Midbrain (tissue), 1 donor: Measurements from ENCODE around the gene BIRC7.
"Not testable (repeated sequence)": the region's sequence is repeated elsewhere in the genome, so short reads cannot be mapped to it uniquely, and the experiment has no call there.

ENCODE experiments used
- DNase-seq: peaks from one replicate; lab custom pipeline; 2025; lab: John Stamatoyannopoulos, UW

BIRC7 gene

DNA sequence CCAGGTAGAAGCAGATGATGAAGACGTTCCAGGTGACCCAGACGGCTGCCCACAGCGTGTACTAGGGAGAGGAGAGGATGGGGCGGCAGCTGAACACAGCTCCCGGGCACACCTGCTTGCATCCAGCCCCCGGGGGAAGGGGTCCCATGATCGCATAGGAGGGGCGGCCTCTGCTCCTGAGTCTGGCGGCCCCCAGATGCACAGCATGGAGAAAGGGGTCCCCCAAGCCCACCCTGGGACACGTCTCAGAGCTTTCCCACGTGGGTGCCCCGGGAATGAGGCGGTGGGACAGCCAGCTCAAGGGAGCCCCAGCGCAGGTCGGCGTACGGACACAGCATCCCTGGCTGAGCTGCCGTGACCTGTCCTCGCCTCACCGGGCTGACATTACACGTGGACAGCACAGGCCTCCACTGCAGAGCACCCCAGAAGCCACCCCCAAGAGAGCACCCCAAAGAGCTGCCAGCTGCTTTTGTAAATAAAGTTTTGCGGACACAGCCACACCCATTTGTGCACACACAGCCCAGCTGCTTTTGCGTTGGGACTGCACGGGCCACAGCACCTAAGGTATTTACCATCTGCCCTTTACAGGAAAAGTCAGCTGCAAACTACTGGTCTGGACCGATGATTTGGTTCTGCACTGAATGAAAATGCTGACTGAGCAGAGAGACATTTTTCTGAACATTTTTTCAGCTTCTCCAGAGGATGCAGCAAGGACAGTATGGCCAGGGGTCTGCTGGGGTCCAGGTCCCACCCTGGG lies 13.3 kb downstream of the BIRC7 start:
- DNase-seq: no peak

DNA sequence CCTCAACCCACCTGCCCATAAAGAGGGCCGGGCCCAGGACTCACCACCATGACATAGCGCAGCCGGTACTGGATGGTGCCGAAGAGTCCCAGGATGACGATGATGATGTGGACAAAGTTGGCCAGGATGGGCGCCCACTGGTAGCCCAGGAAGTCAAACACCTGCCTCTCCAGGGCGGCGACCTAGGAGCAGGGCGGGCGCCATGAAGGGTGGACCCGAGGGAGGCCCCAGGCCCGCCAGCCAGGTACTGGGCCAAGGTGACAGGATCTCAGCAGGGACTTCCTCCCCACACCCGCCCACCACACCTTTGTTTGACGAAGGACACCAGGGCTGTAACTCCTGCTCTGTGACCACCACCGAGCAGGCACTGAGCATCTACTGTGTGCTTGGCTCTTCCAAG lies 14.2 kb downstream of the BIRC7 start:
- DNase-seq: no peak

DNA sequence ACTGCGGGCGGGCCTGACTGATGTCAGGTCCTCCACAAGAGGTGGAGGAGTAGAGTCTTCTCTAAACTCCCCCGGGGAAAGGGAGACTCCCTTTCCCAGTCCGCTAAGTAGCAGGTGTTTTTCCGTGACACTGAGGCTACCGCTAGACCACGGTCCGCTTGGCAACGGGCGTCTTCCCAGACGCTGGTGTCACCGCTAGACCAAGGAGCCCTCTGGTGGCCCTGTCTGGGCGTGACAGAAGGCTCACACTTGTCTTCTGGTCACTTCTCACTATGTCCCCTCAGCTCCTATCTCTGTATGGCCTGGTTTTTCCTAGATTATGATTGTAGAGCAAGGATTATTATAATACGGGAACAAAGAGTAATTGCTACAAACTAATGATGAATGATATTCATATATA lies 15.6 kb downstream of the BIRC7 start:
- DNase-seq: not testable (repeated sequence)

DNA sequence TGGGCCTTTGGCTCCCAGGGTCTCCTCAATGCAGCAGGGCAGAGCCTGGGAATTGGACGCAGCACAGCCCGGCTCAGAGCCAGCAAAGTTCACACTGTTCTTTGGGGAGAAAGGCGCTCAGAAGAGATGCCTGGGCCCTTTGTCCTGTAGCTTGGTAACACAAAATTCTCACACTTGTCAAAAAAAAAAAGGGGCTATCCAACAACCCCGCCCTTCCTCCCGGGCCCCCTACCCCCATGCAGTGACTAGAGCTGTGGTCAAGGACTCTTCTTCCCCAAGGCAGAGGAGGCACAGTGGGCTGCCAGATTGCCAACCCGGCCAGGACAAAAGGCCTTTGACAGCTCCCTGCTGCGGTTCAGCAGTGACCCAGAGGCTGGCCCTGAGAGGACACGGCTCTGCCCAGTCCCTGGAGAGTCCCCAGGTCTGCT lies 16.6 kb downstream of the BIRC7 start:
- peak; percentile 64 for DNase-seq

GRCh38 chr20:63253065-63253437 lies 17.3 kb downstream of the BIRC7 start:
- DNase-seq: no peak

- no peak for DNase-seq
These were observed 17.9 kb downstream of the BIRC7 start for GRCh38 chr20:63253438-63254231.

- no peak for DNase-seq
These were observed 18.5 kb downstream of the BIRC7 start, which contains the start of gene NKAIN4 for GRCh38 chr20:63254232-63254605. NKAIN4 (minus strand) TSS chr20:63254463; CDS start chr20:63254450, 13 bp downstream.

DNA sequence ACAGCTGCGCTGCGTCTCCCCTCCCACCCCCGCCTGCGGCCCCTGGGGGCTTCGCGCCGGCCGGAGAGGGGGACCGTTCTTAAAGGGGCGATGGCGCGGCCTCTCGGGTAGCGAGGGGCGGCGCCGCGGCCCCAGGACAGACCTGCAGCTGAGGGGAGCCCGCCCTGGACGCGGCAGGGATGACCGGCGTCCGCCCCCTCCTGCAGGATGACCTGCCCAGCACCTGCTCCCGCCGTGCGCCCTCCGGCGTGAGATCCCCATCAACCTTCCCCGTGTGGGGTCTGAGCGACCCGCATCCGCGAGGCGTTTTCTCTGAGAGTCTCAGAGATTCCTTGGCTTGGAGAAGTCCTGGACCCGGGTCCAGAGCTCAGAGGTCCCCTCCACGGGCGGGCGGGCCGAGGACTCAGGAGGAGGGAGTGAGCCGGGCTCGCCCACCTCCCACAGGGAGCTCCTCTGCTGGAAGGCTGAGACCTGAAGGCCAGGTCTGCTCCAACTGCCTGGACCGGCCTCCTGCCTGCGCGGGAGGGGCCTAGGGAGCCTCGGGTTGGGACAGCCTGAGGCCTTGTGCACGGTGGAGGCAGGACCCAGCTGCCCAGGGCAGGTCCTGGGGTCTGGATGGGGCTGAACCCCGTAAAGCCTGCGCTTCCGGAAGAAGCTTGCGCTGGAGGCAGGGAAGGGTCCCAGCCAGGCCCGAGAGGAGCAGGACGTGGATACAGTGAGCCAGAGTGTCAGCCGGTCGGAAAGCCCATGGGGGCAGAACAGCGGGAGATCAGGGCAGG lies 19.1 kb downstream of the BIRC7 start:
- DNase-seq: no peak

- no peak for DNase-seq
These were observed 20.4 kb downstream of the BIRC7 start for GRCh38 chr20:63255931-63256704.

DNA sequence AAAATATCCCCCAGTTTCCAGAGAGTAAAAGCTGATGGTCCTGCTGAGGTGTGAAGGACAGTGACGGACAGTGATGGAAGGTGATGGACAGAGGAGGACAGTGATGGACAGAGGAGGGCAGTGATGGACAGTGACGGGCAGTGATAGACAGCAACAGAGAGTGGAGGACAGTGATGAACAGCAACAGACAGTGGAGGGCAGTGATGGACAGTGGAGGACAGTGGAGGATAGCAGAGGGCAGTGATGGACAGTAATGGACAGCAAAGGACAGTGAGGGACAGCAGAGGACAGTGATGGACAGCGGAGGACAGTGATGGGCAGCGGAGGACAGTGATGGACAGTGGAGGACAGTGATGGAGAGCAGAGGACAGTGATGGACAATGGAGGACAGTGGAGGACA lies 21.2 kb downstream of the BIRC7 start:
- DNase-seq: no peak

- DNase-seq: no peak
These were observed 21.9 kb downstream of the BIRC7 start for GRCh38 chr20:63257629-63258028.

- no peak for DNase-seq
These were observed 23.1 kb downstream of the BIRC7 start for GRCh38 chr20:63258781-63259180.

DNA sequence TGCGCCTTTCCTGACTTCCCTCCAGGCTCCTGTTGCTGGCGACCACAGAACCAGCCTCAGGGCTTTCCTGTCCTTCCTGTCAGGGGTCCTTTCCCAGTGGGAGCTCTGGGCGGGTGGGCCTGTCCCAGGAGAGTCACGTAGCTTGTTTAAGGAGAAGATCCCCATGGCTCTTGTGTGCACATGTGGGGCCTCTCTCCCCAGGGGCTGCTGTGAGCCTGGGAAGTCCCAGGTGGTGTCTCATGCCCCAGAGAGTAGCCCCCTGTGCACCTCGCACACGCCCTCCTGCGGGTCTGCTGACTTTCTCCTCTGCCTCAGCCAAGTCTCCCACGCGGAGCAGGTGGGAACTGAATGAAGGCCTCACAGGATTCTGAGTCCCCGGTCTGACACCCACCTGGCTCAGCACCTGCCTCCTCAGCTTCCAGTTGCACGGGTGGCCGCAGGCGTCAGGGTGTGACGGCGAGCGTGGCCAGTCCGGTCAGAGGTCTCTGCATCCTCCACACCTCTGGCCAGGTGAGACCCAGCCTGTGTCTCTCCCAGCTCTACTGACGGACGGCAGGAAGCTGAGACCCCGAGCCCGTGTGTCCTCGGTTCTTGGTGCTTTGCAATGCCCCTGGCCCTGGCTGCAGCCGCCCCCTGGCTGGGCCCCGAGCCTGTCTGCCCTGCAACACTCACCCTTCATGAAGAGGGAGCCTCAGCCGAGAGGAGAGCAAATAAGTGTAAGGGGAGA lies 24.2 kb downstream of the BIRC7 start:
- DNase-seq: no peak

GRCh38 chr20:63260521-63260920 lies 24.8 kb downstream of the BIRC7 start:
- DNase-seq: no peak

- DNase-seq: peak; percentile 39
These were observed 25.5 kb downstream of the BIRC7 start for GRCh38 chr20:63261060-63261794.

- no peak for DNase-seq
These were observed 26.3 kb downstream of the BIRC7 start for GRCh38 chr20:63261795-63262528.

DNA sequence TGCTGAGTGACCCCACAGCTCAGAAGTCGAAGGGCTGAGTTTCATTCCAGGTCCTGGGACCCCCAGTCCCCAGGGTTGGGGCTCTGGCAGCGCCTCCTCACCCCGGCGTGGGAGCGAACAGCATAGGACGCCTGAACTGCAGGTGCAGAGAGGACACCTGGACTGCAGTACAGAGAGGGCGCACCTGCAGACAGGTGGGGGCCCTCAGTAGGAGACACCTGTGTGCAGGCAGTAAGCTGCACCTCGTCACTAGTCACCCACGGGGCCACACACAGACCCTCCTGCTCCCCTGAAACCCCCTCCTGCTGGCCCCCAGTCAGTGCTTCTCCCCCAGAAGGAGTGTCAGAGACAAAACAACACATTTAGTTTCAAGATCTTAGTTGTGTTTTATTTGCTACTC lies 27.1 kb downstream of the BIRC7 start:
- DNase-seq: no peak

DNA sequence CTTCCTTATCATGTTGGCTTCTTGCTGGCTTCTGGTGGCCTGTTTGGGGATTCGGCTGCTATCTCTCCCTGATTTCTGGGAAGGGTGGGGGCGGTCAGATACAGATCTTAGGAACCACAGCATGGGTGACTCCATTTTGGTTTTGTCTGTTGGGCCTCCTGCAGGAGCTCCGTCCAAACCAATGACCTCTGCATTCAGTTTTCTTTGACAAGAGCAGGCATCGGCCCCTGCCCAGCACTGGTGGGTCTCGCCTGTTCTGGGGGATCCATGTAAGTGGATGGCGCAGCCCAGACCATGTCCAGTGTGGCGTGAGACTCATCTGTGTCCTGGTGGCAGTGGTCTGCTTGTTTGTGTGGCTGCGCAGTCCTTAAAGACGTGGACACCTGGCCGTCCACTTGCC lies 28.3 kb downstream of the BIRC7 start:
- no peak for DNase-seq

DNA sequence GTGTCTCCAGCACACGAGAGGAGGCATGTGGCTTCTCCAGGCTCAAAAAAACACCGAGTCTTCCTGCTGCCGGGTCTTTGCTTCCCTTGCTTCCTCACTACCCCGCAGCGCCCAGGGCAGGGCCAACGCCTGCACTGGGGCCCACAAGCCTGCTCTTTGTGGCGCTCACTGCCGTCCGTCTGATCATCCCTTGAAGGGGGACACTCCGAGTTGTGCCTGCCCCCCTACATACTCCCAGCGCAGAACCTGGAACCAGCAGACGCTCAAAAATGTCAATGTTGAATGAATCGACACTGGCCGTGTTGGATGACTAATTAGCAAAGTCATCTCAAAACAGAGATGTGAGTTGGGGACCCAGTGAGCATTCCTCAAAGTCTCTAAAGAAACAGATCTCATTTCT lies 28.8 kb downstream of the BIRC7 start:
- peak; percentile 2 for DNase-seq
